ENCODE data around the gene RETREG2. TPM values are rescaled to one million over a fixed set of nuclear protein-coding genes. Genes with fewer than 3 reads are reported as not detected.

RETREG2 gene
- total and polyA plus RNA-seq, 2 of the 8 experiments (the other 6 are each of a cell fraction or from before 2014, with no cell fraction given), result 51.3 to 67.4 TPM

GRCh38 chr2:219168526-219168925 lies 9.5 kb upstream of the RETREG2 start (continued):
- TF ChIP-seq CTCF (IDR thresholded peaks at IDR 0.05; ENCODE audit: control extremely low read depth in 1 of 3, insufficient read depth in 1 of 3, low read depth in 1 of 3, low read length in 3 of 3) (no peak), SAP30 (IDR thresholded peaks at IDR 0.05; ENCODE audit: insufficient read depth, insufficient replicate concordance, low read length) (no peak), SP2 (IDR thresholded peaks at IDR 0.05; ENCODE audit: low read length) (no peak), RNF2 (IDR thresholded peaks at IDR 0.05; ENCODE audit: borderline replicate concordance, low read depth, low read length, missing control alignments, poor library complexity, severe bottlenecking) (no peak), POLR2AphosphoS5 (IDR thresholded peaks at IDR 0.05; ENCODE audit: low read depth, low read length) (no peak), MAFK (IDR thresholded peaks at IDR 0.05; ENCODE audit: low read depth, low read length) (no peak)

Measured in H1 (cell line).